RCC 7860 (cell line): Measurements from ENCODE around the gene ELMO1.

Experiments used
- DNase-seq: peaks from one replicate; pipeline ENCODE4 v3.0.0-alpha.2; 2015; ENCODE audit warnings: low spot score
- FAIRE-seq: peaks from 2 replicates; lab custom pipeline; 2012; peaks lifted over from hg19 to GRCh38; lab: Jason Lieb, UNC

The ELMO1 gene

DNA sequence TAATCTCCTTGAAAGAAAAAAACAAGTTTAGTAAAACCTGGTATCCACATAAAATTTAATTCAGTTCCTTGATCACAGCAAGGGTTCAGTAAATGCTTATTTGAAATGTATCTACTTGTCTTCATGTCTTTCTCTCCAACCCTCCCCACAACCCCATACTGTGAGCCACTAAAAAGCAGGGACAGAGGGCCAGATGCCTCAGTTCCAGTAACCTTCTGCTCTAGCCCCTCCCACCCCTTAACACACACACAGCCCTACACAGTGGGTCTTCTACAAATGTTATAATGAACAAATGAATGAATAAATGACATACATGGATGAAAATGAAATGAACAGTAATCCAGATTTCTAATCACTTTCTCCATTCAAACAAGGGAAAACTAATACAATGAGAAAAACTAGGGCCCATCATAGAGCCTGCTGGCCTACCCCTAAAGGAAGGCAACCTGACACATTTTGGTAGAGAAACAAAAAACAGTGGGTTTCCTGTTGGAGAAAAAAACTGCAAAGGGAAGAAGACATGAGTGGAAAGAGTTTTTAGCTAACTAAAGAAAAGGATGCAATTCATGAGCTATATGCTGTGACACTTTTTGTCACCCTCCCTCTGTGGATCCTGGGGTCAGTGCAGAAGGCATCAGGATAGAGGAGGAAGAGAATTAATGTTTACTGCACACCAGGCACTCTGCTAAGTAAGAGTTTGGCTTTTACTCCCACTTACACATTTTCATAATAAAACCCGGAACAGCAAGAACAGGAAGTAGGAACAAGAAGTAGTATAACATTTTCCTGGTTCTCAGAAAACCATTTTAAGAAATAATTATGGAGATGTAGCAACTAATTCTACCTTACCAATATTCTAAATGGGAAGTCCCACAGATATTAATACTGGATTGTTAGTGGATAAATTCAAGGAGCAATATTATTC is 38.1 kb downstream of the ELMO1 start:
- no peak for DNase-seq
- no peak for FAIRE-seq

DNA sequence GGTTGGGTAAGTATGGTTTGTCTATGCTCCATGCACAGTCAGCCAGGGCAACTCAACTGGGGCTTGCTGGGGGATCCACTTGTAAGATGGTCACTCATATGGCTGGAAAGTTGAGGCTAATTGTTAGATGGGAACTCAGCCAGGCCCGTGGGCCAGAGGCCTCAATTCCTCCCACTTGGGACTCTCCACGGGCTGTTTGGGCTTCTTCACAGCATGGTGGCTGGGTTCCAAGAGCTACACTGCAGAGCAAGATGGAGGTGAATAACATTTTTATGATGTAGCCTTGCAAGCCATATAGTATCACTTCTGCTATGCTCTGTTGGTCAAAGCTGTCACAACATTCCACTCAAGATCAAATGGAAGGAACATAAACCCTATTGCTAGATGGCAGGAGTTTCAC is 39.2 kb downstream of the ELMO1 start:
- no peak for FAIRE-seq
- no peak for DNase-seq

DNA sequence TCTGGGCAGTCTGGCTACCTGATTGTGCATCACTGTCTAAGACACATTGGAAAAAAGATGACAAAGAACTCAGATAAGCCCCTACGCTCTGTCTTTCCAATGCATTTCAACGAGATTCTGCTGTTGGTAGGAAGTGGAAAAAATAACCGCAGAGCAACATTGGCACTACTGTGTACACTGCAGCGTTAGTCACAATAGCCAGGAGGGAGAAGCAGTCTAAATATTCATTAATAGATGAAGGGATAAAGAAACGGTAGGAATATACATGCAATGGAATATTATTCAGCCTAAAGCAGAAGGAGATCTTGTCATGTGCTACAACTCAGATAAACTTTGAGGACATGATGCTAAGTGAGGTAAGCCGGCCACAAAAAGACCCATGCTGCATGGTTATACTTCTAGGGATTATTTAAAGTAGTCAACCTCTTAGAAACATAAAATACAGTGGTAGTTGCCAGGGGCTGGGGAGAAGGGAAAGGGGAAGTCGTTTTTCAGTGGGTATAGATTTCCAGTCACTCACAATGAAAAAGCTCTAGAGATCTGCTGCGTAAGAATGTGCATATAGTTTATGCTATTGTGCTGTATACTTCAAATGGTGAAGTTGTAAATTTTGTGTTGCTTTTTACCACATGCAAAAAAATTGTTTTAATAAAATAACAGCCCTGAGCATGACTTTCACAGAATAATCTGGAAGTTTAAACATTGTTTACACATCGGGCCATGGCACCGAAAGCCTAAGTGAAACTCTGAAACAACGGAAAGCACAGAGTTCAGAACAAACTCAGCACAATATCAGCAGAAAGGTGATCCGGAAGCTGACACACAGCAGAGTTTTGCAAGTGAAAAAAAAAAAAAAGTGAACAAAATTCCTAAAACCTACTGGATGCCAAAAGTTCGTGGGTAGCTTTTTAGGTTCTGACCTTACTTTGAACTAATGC is 40.1 kb downstream of the ELMO1 start:
- FAIRE-seq (no peak), DNase-seq (no peak)

DNA sequence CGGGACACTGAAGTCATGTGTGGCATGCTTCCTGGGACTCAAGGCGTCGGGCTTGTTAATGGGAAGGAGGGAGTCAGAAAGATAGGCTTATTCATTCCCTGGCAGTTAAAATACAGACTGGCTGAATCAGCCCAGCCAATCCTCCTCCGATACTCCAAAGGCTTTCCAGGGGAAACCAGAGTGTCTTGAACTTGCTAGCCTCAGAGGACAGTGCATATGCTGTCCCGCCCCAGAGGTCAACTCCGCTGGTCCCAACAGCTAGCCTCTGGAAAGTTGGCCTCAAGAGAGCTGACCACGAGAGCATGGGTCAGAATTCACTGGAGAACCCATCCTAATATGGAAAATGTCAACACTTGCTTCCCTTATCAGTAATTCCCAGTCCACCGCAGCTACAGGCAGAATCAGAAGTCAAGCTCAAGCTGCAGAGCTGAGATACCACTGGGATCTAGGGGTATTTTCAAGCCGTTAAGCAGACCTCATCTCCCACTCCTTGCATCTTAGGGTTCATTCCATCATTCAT is 43.0 kb downstream of the ELMO1 start:
- DNase-seq (no peak), FAIRE-seq (no peak)

DNA sequence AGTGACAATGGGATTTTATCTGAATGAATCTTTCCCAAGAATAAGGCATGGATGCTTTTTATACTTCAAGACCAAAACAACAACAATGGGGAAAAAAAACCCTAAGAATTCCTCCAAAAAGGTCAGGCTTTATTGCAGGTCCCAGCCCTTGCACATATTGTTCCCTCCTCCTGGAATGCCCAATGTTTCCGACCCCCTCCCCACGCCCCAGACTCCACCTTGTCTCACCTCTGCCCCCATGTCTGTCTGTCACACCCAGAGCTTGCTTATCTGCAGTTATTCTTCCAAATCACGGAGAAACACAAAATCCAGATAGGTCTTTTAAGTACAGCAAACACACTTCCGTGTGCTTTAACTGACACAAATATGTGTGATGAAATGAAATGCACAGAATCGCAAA is 43.5 kb downstream of the ELMO1 start:
- DNase-seq = no peak

DNA sequence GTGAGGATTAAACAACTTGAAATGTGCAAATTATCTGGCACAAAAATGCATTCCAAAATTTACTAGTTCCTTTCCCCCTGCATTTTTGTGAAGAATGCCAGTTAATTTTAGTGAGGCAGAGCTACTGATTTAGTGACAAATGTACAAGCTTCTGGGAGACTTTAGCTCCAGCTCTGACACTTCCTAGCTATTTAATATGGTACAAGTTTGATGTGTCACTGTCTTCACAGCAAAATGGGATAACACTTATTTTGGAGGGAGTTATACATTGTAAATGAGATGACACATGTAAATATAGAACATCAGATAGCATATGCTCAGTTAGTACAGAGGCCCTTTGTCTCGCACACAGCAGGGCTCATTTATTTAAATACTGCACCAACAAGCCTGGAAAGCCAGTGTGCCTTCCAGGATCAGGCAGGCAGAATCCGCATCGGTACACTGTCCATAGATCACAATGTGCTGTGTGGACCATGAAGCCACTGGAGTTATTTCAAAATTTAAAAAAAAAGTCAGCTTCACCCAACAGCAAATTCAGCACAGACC is 48.7 kb downstream of the ELMO1 start:
- FAIRE-seq = no peak
- DNase-seq = no peak

More for the DNA sequence above, 43.5 kb downstream of the ELMO1 start:
- FAIRE-seq = no peak

DNA sequence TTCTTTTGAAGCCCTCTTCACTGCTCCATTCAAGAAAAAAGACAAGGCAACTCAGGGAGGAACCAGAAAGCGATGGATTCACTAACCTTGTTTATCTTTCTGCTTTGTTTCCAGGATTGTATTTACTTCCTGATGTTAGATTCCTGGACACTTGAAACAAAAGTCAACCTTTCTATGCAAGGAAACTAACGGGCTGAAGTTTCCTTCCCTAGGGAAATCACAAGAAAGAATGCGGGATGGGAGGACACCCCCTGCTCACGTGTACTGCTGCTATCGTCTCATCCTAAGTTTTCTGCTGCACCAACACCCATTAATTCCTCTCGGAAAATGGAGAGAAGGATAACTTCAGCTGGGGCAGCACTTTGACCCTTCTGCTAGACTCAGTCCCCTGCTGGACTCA is 50.3 kb downstream of the ELMO1 start:
- no peak for FAIRE-seq
- DNase-seq = no peak

DNA sequence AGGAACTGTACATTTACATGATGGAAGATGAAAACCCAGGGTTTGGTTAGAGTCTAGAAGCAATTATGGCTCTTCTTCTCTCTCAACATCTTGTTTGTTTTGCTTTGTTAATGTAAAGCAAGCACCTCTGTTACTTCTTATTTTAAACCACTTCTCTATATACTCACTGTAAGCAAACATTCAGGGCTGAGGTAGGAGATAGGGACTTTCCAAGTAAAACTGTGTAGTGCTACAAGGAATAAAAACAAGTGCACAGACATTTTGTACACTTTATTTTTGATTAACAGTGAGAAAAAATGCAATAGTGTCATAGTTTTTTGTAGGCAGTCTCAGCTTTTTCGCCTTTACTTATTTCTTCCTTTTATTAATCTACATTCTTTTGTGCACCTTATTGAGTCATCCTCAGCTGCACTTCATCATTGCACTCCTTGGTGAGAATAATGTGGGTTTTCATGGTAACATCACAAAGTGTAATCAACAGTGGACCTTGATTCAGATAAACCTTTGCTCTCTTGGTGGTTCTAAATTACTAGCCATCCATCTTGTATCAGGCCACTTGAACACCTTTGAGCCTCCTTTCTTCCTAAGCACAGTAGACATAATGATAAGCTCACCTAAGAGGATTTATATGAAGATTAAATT is 52.9 kb downstream of the ELMO1 start:
- DNase-seq (no peak), FAIRE-seq (no peak)

DNA sequence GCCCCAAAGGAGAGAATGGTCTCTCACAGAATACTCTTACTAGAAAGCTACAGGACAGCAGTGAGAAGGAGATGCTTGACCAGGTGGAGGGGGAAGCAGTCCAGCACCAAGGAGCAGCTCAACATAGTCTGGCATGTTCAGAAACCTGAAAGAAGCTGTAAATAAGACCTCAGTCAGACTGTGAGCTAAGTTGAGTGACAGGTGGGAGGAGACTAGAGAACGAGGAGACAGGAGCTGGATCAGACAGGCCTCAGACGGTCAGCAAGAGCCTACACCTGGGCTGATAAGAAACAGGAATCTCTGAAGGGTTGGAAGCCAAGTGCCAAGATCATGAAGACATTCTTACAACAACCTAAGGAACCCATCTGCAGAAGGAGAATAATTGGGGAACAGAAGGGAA is 54.5 kb downstream of the ELMO1 start:
- DNase-seq (no peak), FAIRE-seq (no peak)

DNA sequence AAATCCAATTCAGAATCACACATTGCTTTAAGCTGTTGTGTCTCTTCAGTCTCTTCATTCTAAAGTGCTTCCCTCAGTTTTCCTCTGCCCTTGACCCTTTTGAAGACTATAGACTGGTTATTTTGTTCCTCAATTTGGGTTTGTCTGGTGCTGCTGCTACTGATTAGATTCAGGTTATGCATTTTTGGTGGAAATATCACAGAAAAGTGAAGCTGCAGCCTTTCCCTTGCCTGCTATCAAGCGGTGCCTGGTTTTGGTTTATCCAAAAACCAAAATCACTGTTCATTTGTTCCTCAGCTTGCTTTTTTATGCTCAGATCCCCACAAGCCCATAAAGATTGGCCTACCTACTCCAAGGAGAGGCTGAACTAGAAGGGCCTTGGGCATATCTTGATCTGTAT is 55.2 kb downstream of the ELMO1 start:
- DNase-seq = no peak
- no peak for FAIRE-seq

DNA sequence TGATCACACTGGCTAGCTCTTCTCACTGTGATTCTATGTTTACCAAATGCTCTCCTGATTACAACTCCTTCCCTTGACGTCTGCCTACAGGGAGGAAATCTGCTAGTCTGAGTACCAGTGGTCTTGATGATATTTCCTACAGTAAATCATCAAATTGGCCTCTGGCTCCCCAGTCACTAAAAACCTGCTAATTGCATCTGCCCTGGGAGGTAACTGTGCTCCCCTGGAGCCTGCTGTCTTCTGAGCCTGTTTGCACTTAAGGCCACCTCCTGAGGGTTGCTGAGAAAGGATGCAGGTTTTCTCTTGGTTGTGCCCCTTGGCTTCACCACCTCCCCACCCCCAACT is 56.0 kb downstream of the ELMO1 start:
- DNase-seq (no peak), FAIRE-seq (no peak)

DNA sequence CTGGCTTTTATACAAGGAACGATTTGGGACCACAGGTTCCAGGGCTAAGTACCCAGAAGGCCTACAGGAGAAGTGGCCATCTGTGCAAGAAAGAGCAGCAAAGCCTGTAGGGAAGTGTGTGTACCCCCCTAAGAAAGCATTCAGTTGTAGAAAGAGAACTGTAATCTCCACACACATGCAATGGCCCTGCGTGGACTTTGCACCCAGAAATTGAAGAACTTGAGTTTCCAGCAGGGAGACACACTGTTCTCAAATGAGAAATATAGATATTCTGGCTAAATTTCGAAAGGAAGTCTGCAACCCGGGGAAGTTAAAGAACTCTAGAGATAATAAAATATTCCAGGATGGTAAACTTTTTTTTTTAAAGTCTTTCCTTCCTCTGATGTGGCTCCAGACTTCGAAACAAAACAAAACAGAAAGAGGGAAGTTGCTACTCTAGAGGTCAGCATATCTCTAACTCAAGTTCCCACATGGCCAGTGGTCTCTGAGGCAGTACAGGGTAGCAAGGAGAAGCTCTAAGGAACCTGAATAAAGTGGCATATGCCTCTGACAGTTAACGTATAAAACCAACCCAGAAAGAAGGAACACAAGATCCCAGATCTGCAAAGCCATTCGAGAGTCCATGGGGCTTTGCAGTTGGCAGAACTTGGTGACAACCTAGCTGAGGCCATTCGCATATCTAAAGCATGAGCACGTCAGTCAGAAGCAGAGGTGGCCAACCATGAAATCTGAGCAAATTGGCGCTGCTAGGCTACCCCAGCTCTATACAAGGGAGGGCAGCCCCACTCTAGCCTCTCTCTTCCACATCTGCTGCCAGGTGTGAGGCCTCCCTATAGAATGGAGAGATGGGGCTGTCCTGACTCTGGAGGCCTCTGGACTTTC is 56.6 kb downstream of the ELMO1 start:
- FAIRE-seq (no peak), DNase-seq (no peak)

DNA sequence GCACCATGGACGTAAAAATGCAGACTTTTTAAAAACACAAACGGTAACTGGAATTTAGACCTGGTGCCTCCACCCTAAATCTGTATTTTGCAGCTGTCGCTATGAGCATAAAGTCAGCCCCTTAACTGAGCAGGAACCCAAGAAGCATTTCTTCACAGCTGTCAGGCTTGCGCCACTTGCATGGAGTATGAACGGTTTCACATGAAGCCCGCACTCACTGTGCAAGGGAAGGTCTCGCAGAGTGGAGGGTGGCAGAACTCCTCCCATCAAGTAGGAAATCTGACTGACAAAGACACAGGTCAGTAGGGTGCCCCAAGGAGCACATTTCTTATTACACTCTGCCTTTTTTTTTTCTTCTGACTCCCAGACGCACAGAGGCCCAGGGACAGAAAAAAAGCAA is 58.5 kb downstream of the ELMO1 start:
- DNase-seq (no peak), FAIRE-seq (no peak)

DNA sequence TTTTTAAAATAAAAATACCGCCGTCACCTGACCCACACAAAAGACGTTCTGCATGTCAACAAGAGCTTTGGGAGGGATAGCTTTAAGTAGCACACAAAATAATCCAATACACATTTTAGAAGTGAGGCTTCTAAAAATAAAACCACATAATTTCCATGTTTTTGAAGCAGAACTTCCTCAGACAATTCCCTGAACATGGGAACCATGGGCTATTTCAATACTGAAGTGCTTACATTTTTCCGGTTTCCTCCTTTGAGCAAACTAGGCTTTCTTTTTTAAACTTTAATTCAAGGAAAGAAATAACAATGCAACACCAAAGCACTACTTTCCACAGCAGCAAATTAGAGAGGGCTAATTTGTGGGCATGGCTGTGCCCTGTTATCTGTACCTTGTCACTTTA is 59.9 kb downstream of the ELMO1 start:
- DNase-seq = no peak
- FAIRE-seq = no peak

DNA sequence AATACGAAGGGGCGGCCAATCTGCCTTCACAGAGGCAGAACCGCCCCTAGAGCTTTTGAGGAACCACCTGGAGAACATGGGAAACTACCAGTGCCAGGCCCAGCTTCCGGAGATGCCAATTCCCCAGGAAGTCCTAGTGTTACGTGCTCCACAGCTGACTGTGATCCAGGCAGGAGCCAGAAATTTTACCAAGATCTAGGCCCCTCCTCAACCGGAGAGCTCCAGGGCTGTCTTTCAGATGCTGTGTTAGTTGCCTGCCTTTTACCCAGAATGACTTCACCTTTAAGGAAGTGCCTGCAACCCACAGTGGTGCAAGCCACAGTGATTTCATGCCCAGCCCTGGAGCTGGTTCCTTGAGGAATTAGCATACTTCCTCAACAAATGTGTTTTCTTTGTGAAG is 62.9 kb downstream of the ELMO1 start:
- FAIRE-seq (no peak), DNase-seq (no peak)

DNA sequence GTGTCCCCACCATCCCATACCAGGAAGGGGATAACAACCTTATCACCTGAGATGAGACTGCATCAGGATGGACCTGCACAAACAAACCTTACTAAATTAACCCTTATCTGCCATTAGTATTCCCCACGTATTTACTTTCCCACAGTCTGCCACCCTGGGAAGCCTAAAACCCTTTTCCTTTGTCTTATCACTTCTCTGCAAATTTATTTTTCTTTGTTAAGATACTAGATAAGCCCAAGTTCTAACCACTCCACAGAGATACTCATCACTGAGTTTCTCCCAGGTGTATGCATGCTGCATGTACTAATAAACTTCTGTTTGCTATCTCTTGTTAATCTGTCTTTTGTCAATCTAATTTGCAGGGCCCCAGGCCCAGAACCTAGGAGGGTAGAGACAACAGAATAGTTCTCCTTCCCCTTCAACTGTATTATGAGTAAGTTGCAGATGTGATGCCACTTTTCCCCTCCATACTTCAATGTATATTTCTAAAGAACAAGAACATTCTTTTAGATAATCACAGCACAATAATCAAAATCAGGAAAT is 66.0 kb downstream of the ELMO1 start:
- DNase-seq = no peak
- FAIRE-seq = no peak

DNA sequence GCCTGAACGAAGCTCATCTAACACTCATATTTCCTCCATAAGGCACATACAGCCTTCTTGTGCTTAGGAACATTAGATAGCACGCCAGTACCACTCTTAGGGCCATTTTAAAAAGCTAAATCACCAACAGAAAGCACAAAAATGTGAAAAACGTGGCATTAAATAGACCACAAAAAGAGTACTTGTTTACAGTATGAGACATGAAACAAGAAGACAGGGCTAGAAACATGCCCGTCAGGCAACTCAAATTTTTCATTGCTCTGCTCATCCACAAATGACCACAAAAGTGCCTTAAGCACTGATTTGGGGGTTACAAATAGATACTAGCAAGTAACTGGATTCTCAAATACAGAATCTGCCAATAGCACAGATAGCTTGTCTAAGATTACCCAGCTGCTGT is 67.8 kb downstream of the ELMO1 start:
- FAIRE-seq (no peak), DNase-seq (no peak)

DNA sequence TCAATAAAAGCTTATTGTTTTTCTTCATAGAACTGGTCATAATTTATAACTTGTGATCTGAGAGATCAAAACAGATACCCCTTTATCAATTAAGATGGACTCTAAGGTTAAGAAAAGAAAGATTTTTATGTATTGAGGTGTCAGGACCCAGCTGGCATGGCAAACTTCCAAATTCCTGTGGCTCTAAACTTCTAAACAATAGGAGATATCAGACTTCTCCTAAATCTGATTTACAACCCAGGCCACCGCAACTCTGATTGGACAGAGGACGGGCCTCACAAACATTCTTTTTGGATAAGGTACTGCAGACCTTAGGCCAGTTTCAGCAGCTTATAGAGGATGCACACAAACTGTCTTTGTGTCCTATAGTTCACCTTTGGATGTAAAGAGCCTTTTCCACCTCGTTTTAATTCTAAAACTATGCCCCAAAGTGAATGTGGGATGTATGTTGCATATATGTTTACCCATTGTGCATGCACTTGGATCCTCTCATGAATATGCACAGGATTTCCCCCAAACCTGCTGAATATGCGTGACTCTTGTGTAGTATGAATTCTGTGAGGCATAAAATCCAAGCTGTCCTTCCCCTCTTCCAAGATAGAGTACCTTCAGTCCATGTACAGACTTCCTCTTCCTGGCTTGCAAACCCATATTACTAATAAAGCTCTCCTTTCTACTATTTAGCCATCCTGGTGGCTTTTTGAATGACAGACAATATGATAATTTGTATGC is 69.0 kb downstream of the ELMO1 start:
- FAIRE-seq = no peak
- DNase-seq = no peak

DNA sequence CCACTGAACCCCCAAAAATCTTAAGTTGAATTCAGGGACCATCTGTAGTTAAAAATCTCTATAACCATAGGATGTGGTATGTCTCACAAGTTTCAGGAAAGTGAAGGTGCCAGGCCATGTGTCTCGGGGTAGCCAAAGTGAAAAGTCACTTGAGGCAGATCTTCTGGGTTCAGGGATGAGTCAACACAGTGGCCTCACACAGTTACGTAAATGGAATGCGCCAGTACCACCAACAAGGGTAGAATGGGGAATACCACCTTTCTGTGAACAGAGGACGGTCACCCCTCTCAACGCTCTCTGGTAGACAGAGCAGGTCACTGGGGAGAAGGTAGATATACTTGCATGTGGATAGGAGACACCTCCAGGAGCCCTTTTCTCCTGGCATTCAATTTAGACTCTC is 71.4 kb downstream of the ELMO1 start:
- no peak for DNase-seq

More for the DNA sequence above, 71.4 kb downstream of the ELMO1 start:
- FAIRE-seq = no peak
